Measurements from ENCODE around the gene C17orf107.

The C17orf107 gene

GRCh38 chr17:4948166-4948930, 49.0 kb downstream of the C17orf107 start, which contains the start of gene PFN1:
PFN1 (minus strand) TSS chr17:4948530; CDS start chr17:4948394, 136 bp downstream.
- DNase-seq (ENCODE audit: low read depth in 2 of 2): peak; percentile 78 to 82

- no peak for DNase-seq (ENCODE audit: low read depth in 2 of 2)
Measured at GRCh38 chr17:4948931-4949320, 49.6 kb downstream of the C17orf107 start.

- peak in 1 of 2 donors; percentile 56 for DNase-seq (ENCODE audit: low read depth in 2 of 2)
Measured at GRCh38 chr17:4949321-4950074, 50.2 kb downstream of the C17orf107 start.

GRCh38 chr17:4950075-4950745, 50.9 kb downstream of the C17orf107 start:
- no peak for DNase-seq (ENCODE audit: low read depth in 2 of 2)

- no peak for DNase-seq (ENCODE audit: low read depth in 2 of 2)
Measured at GRCh38 chr17:4950746-4951204, 51.4 kb downstream of the C17orf107 start, which contains the start of gene ENO3. ENO3 (plus strand) TSS chr17:4951119; CDS start chr17:4951830, 711 bp downstream.

- DNase-seq (ENCODE audit: low read depth in 2 of 2): no peak
Measured at GRCh38 chr17:4951486-4951885, 52.1 kb downstream of the C17orf107 start.
